ENCODE measurements around the gene USP17L11.
"Not testable (repeated sequence)": the region's sequence is repeated elsewhere in the genome, so short reads cannot be mapped to it uniquely, and the experiment has no call there.

Gene USP17L11, protein sequence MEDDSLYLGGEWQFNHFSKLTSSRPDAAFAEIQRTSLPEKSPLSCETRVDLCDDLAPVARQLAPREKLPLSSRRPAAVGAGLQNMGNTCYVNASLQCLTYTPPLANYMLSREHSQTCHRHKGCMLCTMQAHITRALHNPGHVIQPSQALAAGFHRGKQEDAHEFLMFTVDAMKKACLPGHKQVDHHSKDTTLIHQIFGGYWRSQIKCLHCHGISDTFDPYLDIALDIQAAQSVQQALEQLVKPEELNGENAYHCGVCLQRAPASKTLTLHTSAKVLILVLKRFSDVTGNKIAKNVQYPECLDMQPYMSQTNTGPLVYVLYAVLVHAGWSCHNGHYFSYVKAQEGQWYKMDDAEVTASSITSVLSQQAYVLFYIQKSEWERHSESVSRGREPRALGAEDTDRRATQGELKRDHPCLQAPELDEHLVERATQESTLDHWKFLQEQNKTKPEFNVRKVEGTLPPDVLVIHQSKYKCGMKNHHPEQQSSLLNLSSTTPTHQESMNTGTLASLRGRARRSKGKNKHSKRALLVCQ

DNA sequence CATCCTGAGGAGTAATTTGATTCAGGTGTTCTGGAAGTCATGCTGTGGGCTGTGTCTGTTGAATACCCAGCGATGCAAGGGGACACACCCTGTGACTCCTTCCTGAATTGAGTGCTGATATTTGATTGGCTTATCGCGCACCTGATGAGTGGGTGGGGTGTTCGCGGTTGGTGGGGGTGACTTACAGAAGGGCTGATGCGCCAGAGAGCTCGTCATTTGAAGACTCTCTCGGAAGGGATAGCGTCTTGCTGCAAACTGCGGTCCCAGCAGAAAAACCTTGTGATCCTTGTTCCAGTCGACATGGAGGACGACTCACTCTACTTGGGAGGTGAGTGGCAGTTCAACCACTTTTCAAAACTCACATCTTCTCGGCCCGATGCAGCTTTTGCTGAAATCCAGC lies at the start of gene USP17L11:
Gene USP17L11, plus strand, starts transcription at position 301 of the 400 bp plus-strand sequence. Its CDS starts 0 bp downstream, at position 301.
- intact Hi-C loops (cut with DNase I); DNase-seq: not testable (repeated sequence)

DNA sequence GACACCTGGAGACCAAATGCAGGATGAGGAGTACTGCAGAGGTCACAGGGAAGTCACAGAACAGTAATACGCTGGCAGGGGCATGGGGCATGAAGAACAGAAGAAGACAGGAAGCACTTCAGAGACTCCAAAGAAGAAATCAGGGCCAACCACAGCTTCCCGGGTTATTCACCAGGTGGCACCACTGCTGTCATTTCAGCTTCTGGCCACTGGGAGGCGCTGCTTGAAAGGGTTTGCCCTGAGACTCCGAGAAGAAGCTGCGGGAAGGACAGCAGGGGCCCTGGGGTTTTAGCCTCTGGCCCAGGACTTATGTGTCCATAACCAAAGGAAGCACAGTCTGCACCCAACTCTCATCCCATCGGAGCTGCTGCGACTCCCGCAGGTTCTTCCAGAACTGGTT lies 49.2 kb upstream of the USP17L11 start:
- peak in 10 of 42 donors; percentile 44 to 84 (median 75) for DNase-seq
- intact Hi-C loops (cut with DNase I), result not testable (repeated sequence)

DNA sequence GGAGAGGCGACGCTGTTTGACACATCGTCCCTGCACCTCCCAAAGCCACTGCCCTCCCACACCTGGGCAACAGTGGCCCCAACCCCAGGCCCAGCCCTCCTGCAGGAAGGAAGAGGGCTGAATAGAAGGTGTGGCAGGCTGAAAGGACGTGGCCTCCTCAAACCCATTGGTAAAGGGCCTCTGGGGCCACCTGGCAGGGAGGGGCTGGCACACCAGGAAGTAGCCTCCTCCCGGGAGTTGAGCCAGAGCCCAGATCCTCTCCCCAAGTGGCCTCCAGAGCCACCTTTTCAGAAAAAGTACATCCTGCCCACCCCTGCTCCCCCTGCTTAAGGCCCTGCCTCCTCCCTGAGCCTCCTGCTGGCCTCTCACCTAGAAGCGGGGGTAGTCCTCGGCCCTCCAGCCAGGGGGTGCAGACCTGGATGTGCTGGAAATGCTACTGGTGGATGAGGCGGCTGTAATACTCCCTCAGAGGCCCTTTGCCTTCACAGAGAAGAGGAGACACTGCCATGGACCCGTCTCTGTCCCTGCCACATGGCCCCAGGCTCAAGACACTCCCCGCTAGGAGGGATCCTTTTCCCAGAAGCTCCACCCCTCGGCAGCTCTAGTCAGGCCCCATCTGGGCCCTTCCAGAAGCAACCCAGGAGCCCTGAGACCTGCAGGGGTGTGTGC lies 45.3 kb upstream of the USP17L11 start, which contains the start of gene FAM90A26:
Gene FAM90A26, plus strand, starts transcription at position 619 of the 669 bp plus-strand sequence. CDS start 2,764 bp downstream, outside the sequence.
- intact Hi-C loops (cut with DNase I); DNase-seq: not testable (repeated sequence)

DNA sequence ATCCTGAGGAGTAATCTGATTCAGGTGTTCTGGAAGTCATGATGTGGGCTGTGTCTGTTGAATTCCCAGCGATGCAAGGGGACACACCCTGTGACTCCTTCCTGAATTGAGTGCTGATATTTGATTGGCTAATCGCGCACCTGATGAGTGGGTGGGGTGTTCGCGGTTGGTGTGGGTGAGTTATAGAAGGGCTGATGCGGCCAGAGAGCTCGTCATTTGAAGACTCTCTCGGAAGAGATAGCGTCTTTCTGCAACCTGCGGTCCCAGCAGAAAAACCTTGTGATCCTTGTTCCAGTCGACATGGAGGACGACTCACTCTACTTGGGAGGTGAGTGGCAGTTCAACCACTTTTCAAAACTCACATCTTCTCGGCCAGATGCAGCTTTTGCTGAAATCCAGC lies 4.8 kb upstream of the USP17L11 start, which contains the start of gene USP17L10:
Gene USP17L10, plus strand, starts transcription at position 301 of the 400 bp plus-strand sequence. Its CDS starts 0 bp downstream, at position 301.
- DNase-seq; intact Hi-C loops (cut with DNase I): not testable (repeated sequence)

DNA sequence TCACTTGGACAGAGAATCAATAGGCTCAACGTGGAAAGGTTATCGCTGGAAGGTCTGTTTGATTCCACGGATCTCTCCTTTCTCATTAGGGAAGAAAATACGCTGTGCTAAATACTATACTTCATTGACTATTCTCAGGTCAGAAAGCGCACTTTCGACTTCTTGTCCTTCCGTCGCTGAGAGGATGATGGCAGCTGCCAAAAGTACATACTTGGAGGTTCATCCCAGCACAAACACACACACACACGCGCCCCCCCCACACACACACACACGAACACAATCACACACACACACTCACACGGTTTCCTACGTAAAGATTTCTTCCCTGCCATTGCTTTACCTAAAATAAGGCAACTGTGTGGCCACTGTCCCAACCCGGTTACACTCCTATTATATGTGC lies 504 bp upstream of the USP17L11 start:
- intact Hi-C loops (cut with DNase I), result not testable (repeated sequence)
- DNase-seq, result peak in 16 of 42 donors; percentile 0 to 38 (median 4)

DNA sequence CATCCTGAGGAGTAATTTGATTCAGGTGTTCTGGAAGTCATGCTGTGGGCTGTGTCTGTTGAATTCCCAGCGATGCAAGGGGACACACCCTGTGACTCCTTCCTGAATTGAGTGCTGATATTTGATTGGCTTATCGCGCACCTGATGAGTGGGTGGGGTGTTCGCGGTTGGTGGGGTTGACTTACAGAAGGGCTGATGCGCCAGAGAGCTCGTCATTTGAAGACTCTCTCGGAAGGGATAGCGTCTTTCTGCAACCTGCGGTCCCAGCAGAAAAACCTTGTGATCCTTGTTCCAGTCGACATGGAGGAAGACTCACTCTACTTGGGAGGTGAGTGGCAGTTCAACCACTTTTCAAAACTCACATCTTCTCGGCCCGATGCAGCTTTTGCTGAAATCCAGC lies 4.6 kb downstream of the USP17L11 start, which contains the start of gene USP17L12:
Gene USP17L12, plus strand, starts transcription at position 301 of the 400 bp plus-strand sequence. Its CDS starts 0 bp downstream, at position 301.
- intact Hi-C loops (cut with DNase I); DNase-seq: not testable (repeated sequence)

DNA sequence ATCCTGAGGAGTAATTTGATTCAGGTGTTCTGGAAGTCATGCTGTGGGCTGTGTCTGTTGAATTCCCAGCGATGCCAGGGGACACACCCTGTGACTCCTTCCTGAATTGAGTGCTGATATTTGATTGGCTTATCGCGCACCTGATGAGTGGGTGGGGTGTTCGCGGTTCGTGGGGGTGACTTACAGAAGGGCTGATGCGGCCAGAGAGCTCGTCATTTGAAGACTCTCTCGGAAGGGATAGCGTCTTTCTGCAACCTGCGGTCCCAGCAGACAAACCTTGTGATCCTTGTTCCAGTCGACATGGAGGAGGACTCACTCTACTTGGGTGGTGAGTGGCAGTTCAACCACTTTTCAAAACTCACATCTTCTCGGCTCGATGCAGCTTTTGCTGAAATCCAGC lies 9.4 kb downstream of the USP17L11 start, which contains the start of gene USP17L13:
Gene USP17L13, plus strand, starts transcription at position 301 of the 400 bp plus-strand sequence. Its CDS starts 0 bp downstream, at position 301.
- DNase-seq; intact Hi-C loops (cut with DNase I): not testable (repeated sequence)

DNA sequence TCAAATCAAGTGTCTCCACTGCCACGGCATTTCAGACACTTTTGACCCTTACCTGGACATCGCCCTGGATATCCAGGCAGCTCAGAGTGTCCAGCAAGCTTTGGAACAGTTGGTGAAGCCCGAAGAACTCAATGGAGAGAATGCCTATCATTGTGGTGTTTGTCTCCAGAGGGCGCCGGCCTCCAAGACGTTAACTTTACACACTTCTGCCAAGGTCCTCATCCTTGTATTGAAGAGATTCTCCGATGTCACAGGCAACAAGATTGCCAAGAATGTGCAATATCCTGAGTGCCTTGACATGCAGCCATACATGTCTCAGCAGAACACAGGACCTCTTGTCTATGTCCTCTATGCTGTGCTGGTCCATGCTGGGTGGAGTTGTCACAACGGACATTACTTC lies 15.0 kb downstream of the USP17L11 start:
- peak in 14 of 42 donors; percentile 1 to 31 (median 12) for DNase-seq
- intact Hi-C loops (cut with DNase I), result not testable (repeated sequence)

DNA sequence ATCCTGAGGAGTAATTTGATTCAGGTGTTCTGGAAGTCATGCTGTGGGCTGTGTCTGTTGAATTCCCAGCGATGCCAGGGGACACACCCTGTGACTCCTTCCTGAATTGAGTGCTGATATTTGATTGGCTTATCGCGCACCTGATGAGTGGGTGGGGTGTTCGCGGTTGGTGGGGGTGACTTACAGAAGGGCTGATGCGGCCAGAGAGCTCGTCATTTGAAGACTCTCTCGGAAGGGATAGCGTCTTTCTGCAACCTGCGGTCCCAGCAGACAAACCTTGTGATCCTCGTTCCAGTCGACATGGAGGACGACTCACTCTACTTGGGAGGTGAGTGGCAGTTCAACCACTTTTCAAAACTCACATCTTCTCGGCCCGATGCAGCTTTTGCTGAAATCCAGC lies 18.9 kb downstream of the USP17L11 start, which contains the start of gene USP17L15:
Gene USP17L15, plus strand, starts transcription at position 301 of the 400 bp plus-strand sequence. Its CDS starts 0 bp downstream, at position 301.
- intact Hi-C loops (cut with DNase I), result not testable (repeated sequence)

DNA sequence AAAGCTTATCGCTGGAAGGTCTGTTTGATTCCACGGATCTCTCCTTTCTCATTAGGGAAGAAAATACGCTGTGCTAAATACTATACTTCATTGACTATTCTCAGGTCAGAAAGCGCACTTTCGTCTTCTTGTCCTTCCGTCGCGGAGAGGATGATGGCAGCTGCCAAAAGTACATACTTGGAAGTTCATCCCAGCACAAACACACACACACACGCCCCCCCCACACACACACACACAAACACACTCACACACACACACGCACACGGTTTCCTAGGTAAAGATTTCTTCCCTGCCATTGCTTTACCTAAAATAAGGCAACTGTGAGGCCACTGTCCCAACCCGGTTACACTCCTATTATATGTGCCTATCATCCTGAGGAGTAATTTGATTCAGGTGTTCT lies 23.3 kb downstream of the USP17L11 start:
- peak in 20 of 42 donors; percentile 1 to 54 (median 8) for DNase-seq
- intact Hi-C loops (cut with DNase I), result not testable (repeated sequence)

More for the DNA sequence above, 18.9 kb downstream of the USP17L11 start, which contains the start of gene USP17L15:
- DNase-seq, result not testable (repeated sequence)

DNA sequence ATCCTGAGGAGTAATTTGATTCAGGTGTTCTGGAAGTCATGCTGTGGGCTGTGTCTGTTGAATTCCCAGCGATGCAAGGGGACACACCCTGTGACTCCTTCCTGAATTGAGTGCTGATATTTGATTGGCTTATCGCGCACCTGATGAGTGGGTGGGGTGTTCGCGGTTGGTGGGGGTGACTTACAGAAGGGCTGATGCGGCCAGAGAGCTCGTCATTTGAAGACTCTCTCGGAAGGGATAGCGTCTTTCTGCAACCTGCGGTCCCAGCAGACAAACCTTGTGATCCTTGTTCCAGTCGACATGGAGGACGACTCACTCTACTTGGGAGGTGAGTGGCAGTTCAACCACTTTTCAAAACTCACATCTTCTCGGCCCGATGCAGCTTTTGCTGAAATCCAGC lies 28.4 kb downstream of the USP17L11 start, which contains the start of gene USP17L17:
Gene USP17L17, plus strand, starts transcription at position 301 of the 400 bp plus-strand sequence. Its CDS starts 0 bp downstream, at position 301.
- DNase-seq; intact Hi-C loops (cut with DNase I): not testable (repeated sequence)

DNA sequence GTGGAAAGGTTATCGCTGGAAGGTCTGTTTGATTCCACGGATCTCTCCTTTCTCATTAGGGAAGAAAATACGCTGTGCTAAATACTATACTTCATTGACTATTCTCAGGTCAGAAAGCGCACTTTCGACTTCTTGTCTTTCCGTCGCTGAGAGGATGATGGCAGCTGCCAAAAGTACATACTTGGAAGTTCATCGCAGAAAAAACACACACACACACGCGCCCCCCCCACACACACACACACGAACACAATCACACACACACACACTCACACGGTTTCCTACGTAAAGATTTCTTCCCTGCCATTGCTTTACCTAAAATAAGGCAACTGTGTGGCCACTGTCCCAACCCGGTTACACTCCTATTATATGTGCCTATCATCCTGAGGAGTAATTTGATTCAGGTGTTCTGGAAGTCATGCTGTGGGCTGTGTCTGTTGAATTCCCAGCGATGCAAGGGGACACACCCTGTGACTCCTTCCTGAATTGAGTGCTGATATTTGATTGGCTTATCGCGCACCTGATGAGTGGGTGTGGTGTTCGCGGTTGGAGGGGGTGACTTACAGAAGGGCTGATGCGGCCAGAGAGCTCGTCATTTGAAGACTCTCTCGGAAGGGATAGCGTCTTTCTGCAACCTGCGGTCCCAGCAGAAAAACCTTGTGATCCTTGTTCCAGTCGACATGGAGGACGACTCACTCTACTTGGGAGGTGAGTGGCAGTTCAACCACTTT lies 32.9 kb downstream of the USP17L11 start, which contains the start of gene USP17L18:
Gene USP17L18, plus strand, starts transcription at position 678 of the 728 bp plus-strand sequence. Its CDS starts 0 bp downstream, at position 678.
- intact Hi-C loops (cut with DNase I), result not testable (repeated sequence)
- peak in 26 of 42 donors; percentile 1 to 54 (median 12) for DNase-seq

DNA sequence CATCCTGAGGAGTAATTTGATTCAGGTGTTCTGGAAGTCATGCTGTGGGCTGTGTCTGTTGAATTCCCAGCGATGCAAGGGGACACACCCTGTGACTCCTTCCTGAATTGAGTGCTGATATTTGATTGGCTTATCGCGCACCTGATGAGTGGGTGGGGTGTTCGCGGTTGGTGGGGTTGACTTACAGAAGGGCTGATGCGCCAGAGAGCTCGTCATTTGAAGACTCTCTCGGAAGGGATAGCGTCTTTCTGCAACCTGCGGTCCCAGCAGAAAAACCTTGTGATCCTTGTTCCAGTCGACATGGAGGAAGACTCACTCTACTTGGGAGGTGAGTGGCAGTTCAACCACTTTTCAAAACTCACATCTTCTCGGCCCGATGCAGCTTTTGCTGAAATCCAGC lies 37.9 kb downstream of the USP17L11 start, which contains the start of gene USP17L19:
Gene USP17L19, plus strand, starts transcription at position 301 of the 400 bp plus-strand sequence. Its CDS starts 0 bp downstream, at position 301.
- intact Hi-C loops (cut with DNase I); DNase-seq: not testable (repeated sequence)

DNA sequence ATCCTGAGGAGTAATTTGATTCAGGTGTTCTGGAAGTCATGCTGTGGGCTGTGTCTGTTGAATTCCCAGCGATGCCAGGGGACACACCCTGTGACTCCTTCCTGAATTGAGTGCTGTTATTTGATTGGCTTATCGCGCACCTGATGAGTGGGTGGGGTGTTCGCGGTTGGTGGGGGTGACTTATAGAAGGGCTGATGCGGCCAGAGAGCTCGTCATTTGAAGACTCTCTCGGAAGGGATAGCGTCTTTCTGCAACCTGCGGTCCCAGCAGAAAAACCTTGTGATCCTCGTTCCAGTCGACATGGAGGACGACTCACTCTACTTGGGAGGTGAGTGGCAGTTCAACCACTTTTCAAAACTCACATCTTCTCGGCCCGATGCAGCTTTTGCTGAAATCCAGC lies 42.6 kb downstream of the USP17L11 start, which contains the start of gene USP17L20:
Gene USP17L20, plus strand, starts transcription at position 301 of the 400 bp plus-strand sequence. Its CDS starts 0 bp downstream, at position 301.
- intact Hi-C loops (cut with DNase I); DNase-seq: not testable (repeated sequence)

DNA sequence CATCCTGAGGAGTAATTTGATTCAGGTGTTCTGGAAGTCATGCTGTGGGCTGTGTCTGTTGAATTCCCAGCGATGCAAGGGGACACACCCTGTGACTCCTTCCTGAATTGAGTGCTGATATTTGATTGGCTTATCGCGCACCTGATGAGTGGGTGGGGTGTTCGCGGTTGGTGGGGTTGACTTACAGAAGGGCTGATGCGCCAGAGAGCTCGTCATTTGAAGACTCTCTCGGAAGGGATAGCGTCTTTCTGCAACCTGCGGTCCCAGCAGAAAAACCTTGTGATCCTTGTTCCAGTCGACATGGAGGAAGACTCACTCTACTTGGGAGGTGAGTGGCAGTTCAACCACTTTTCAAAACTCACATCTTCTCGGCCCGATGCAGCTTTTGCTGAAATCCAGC lies 47.4 kb downstream of the USP17L11 start, which contains the start of gene USP17L21:
Gene USP17L21, plus strand, starts transcription at position 301 of the 400 bp plus-strand sequence. Its CDS starts 0 bp downstream, at position 301.
- intact Hi-C loops (cut with DNase I); DNase-seq: not testable (repeated sequence)

Data from head of caudate nucleus (tissue), 42 donors.